Kidney (tissue), 14 donors: Measurements from ENCODE around the gene TMEM184A. TPM values are rescaled to one million over a fixed set of nuclear protein-coding genes. Genes with fewer than 3 reads are reported as not detected.

Source experiments
- DNase-seq, 5 donors: peaks; one replicate each; pipeline ENCODE4 v3.0.0-alpha.2; 2013 to 2020
- FAIRE-seq: peaks from 2 replicates; lab custom pipeline; 2012; peaks lifted over from hg19 to GRCh38; lab: Jason Lieb, UNC
- H3K27ac ChIP-seq, 2 donors: one replicate each; pipeline ENCODE4 v1.7.0; 2013; ENCODE audit warnings: low read depth in 2 of 2, low read length in 2 of 2, inconsistent platforms in 1 of 2
- H3K27me3 ChIP-seq: one replicate; pipeline ENCODE4 v1.7.1; 2013; ENCODE audit warnings: low read length, inconsistent platforms; ENCODE audit not compliant: control insufficient read depth, insufficient read depth
- H3K36me3 ChIP-seq, 3 donors: one replicate each; pipeline versions ENCODE4 v1.7.0 to v1.7.1; 2013; ENCODE audit warnings: low read length in 3 of 3, control low read depth in 1 of 3, inconsistent platforms in 1 of 3; ENCODE audit not compliant: insufficient read depth in 3 of 3, control insufficient read depth in 2 of 3
- H3K4me1 ChIP-seq, 3 donors: one replicate each; pipeline versions ENCODE4 v1.7.0 to v1.7.1; 2013; ENCODE audit warnings: low read length in 3 of 3, inconsistent platforms in 1 of 3, low read depth in 1 of 3; ENCODE audit not compliant: control insufficient read depth in 2 of 3, insufficient read depth in 2 of 3
- H3K4me3 ChIP-seq, 3 donors: one replicate each; pipeline versions ENCODE4 v1.7.0 to v1.8.1; 2013; ENCODE audit warnings: low read length in 3 of 3, control low read depth in 1 of 3, inconsistent platforms in 1 of 3
- H3K9ac ChIP-seq, 3 donors: one replicate each; pipeline versions ENCODE4 v1.7.0 to v1.7.1; 2013; ENCODE audit warnings: low read length in 3 of 3, control low read depth in 1 of 3, inconsistent platforms in 1 of 3
- H3K9me3 ChIP-seq, 3 donors: one replicate each; pipeline versions ENCODE4 v1.7.0 to v1.7.1; 2013; ENCODE audit warnings: low read length in 3 of 3, control low read depth in 1 of 3, inconsistent platforms in 1 of 3; ENCODE audit not compliant: control insufficient read depth in 2 of 3, insufficient read depth in 1 of 3
- intact Hi-C: fragments of 100-400 bp; cut with DNase I; formaldehyde crosslinking; loops from one replicate; pipeline ENCODE4 v1.11.1; 2022
- polyA plus RNA-seq: library from polyadenylated mRNA; stranded (reverse); fragments of 350-450 nt; fragmentation: Illumina TruSeq; extraction: RNeasy Lipid Tissue Mini Kit (QIAGEN cat#74804); gene quantifications from one replicate; pipeline ENCODE4 v1.2.3, GENCODE V29; 2014; ENCODE audit warnings: low read depth, low replicate concordance; ENCODE audit not compliant: insufficient read depth
- total RNA-seq: library from RNA; stranded (reverse); fragmentation: NEBNext Ultra II Directional; extraction: Animal tissue kit (Norgen Biotek cat#: 25700); gene quantifications from one replicate; pipeline ENCODE4 v1.2.1, GENCODE V29; 2021
- TF ChIP-seq, protein P1 (sequence below): IDR thresholded peaks from 3 replicates; pipeline ENCODE4 v1.5.1; 2012; ENCODE audit warnings: mild to moderate bottlenecking, moderate library complexity, borderline replicate concordance; ENCODE audit not compliant: insufficient read depth; ENCODE audit errors: extremely low read depth
- donor health status: control.
- donor health status: control.
- donor health status: control.
- donor health status: control.
- donor health status: control.
- donor health status: DM: yes; HTN: yes; CAD: no.
- donor health status: Normal renal cell carcinoma (clear cell type).

The TMEM184A gene
- total and polyA plus RNA-seq, 2 donors from 2014 or later: 6.8 to 11.0 TPM

- FAIRE-seq (no peak), DNase-seq (peak in 1 of 5 donors; percentile 33)
- H3K9me3 ChIP-seq: no peaks in the 10 kb centered on the region
- H3K4me1 ChIP-seq: no peaks in the 10 kb centered on the region
- H3K36me3 ChIP-seq: no peaks in the 10 kb centered on the region
- TF ChIP-seq, protein P1, sequence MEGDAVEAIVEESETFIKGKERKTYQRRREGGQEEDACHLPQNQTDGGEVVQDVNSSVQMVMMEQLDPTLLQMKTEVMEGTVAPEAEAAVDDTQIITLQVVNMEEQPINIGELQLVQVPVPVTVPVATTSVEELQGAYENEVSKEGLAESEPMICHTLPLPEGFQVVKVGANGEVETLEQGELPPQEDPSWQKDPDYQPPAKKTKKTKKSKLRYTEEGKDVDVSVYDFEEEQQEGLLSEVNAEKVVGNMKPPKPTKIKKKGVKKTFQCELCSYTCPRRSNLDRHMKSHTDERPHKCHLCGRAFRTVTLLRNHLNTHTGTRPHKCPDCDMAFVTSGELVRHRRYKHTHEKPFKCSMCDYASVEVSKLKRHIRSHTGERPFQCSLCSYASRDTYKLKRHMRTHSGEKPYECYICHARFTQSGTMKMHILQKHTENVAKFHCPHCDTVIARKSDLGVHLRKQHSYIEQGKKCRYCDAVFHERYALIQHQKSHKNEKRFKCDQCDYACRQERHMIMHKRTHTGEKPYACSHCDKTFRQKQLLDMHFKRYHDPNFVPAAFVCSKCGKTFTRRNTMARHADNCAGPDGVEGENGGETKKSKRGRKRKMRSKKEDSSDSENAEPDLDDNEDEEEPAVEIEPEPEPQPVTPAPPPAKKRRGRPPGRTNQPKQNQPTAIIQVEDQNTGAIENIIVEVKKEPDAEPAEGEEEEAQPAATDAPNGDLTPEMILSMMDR: no peak
- H3K9ac ChIP-seq: no peak overlapping the region
- intact Hi-C loops: no loop called here
- no peak overlapping the region for H3K4me3 ChIP-seq
- no peaks in the 10 kb centered on the region for H3K27me3 ChIP-seq
- peak overlapping the region; percentile 43 to 84 for H3K27ac ChIP-seq
These were observed 42.3 kb downstream of the TMEM184A start for GRCh38 chr7:1513657-1514095.

GRCh38 chr7:1512781-1513656 lies 43.0 kb downstream of the TMEM184A start:
- no peak overlapping the region for H3K4me3 ChIP-seq
- no peak overlapping the region for H3K9ac ChIP-seq
- intact Hi-C loops: no loop called here
- no peaks in the 10 kb centered on the region for H3K4me1 ChIP-seq
- FAIRE-seq: no peak
- TF ChIP-seq, protein P1: no peak
- peak overlapping the region; percentile 43 to 84 for H3K27ac ChIP-seq
- no peaks in the 10 kb centered on the region for H3K27me3 ChIP-seq
- no peaks in the 10 kb centered on the region for H3K36me3 ChIP-seq
- H3K9me3 ChIP-seq: no peaks in the 10 kb centered on the region
- DNase-seq: peak in 1 of 5 donors; percentile 29

GRCh38 chr7:1511444-1512422 lies 44.3 kb downstream of the TMEM184A start:
- no peak for DNase-seq
- no peaks in the 10 kb centered on the region for H3K4me1 ChIP-seq
- H3K27me3 ChIP-seq: no peaks in the 10 kb centered on the region
- intact Hi-C loops: no loop called here
- no peaks in the 10 kb centered on the region for H3K36me3 ChIP-seq
- TF ChIP-seq, protein P1: no peak
- no peaks in the 10 kb centered on the region for H3K9me3 ChIP-seq
- H3K4me3 ChIP-seq: no peak overlapping the region
- FAIRE-seq: no peak
- no peak overlapping the region for H3K9ac ChIP-seq
- H3K27ac ChIP-seq: no peak overlapping the region
